RWPE2 (cell line): ENCODE data around the gene MPZL3.

Source experiments
- ATAC-seq: fragments of 200-7000 bp; cut with Tn5 transposase; 3 replicates; pipeline ENCODE4 v1.9.1; 2021; ENCODE audit warnings: low read depth
- DNase-seq: peaks from one replicate; pipeline ENCODE4 v3.0.0-alpha.2; 2020; ENCODE audit warnings: low spot score
- H3K27ac ChIP-seq: fragments of 450-650 bp; 2 replicates; pipeline ENCODE4 v1.5.1; 2017; ENCODE audit warnings: mild to moderate bottlenecking; ENCODE audit not compliant: poor library complexity, severe bottlenecking
- H3K27me3 ChIP-seq: fragments of 250-450 bp; sonication (Bioruptor Pico); 2 replicates; pipeline ENCODE4 v1.5.1; 2021; ENCODE audit warnings: mild to moderate bottlenecking, moderate library complexity; ENCODE audit not compliant: insufficient read depth, poor library complexity, severe bottlenecking
- H3K36me3 ChIP-seq: fragments of 250-450 bp; sonication (Bioruptor Pico); 2 replicates; pipeline ENCODE4 v1.5.1; 2020; ENCODE audit warnings: low read depth, mild to moderate bottlenecking, moderate library complexity
- H3K4me1 ChIP-seq: fragments of 250-450 bp; sonication (Bioruptor Pico); 2 replicates; pipeline ENCODE4 v1.5.1; 2021; ENCODE audit warnings: mild to moderate bottlenecking, moderate library complexity; ENCODE audit not compliant: insufficient read depth, poor library complexity, severe bottlenecking
- H3K4me3 ChIP-seq: fragments of 250-450 bp; sonication (Bioruptor Pico); 2 replicates; pipeline ENCODE4 v1.5.1; 2021; ENCODE audit warnings: mild to moderate bottlenecking, moderate library complexity; ENCODE audit not compliant: severe bottlenecking
- H3K9me3 ChIP-seq: fragments of 250-450 bp; sonication (Bioruptor Pico); 2 replicates; pipeline ENCODE4 v1.5.1; 2021; ENCODE audit warnings: mild to moderate bottlenecking, moderate library complexity; ENCODE audit not compliant: severe bottlenecking
- TF ChIP-seq, protein P1 (sequence below): fragments of 450-650 bp; IDR thresholded peaks from one replicate; pipeline ENCODE4 v1.5.1; 2017; ENCODE audit warnings: mild to moderate bottlenecking, moderate library complexity; ENCODE audit not compliant: poor library complexity, severe bottlenecking

MPZL3 gene

DNA sequence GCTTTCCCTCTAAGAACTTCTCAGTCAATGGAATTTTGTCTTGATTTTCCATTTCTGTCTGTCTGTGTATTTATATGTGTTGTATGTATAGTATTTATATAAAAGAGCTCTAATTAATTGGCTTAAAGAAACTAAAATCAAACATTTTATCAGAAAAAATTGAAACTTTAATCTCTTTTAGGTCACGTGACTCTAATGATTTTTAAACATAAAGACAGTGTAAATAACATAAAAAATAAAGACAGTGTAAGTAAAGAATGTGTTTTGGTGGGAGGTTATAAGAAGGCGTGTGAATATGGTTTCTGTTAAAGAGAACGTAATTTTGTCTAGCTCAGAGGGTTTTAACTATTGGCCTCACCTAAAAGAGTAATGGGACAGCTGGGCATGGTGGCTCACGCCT, 29.7 kb downstream of the MPZL3 start:
- ATAC-seq, result no peak
- no peaks in the 10 kb centered on the region for H3K36me3 ChIP-seq
- H3K27me3 ChIP-seq, result no peaks in the 10 kb centered on the region
- no peak overlapping the region for H3K4me3 ChIP-seq
- H3K4me1 ChIP-seq, result no peaks in the 10 kb centered on the region
- DNase-seq, result no peak
- no peaks in the 10 kb centered on the region for H3K9me3 ChIP-seq
- no peak overlapping the region for H3K27ac ChIP-seq
- TF ChIP-seq, protein P1, sequence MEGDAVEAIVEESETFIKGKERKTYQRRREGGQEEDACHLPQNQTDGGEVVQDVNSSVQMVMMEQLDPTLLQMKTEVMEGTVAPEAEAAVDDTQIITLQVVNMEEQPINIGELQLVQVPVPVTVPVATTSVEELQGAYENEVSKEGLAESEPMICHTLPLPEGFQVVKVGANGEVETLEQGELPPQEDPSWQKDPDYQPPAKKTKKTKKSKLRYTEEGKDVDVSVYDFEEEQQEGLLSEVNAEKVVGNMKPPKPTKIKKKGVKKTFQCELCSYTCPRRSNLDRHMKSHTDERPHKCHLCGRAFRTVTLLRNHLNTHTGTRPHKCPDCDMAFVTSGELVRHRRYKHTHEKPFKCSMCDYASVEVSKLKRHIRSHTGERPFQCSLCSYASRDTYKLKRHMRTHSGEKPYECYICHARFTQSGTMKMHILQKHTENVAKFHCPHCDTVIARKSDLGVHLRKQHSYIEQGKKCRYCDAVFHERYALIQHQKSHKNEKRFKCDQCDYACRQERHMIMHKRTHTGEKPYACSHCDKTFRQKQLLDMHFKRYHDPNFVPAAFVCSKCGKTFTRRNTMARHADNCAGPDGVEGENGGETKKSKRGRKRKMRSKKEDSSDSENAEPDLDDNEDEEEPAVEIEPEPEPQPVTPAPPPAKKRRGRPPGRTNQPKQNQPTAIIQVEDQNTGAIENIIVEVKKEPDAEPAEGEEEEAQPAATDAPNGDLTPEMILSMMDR, result no peak

DNA sequence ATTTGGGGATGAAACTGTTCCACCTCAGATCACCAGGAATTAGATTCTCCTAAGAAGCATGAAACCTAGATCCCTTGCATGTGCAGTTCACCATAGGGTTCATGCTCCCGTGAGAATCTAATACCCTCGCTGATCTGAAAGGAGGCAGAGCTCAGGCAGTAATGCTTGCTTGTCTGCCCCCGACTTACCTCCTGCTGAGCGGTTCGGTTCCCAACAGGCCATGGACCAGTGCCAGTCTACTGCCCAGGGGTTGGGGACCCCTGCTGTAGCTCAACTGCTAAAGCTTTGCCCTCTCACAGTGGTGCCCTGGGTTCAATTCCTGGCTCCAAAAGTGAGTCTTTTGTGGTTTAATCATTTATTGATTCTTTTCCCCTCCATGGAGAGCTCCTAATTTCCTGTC, 30.7 kb downstream of the MPZL3 start:
- ATAC-seq, result no peak
- H3K9me3 ChIP-seq, result no peaks in the 10 kb centered on the region
- no peak overlapping the region for H3K4me3 ChIP-seq

DNA sequence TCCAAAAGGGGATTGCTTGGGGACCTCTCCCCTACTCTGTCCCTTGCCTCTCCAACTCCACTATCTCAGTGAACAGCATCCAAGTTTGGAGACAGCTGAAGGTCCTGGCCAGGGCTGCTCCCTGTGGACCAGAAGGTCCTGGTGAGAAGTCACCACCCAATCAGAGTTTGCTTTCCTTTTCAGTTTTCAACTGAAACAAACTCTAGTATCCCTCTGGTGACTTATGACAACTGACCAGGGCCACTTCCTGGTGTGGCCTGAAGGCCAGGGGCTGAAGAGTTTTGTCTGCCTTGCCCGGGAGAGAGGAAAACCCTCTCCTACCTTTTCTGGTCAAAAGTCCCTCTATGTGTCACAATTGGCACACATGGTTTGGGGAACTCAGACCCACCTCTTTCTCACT, 32.4 kb downstream of the MPZL3 start:
- ATAC-seq, result no peak
- Histone ChIP-seq H3K4me3 (no peak overlapping the region), H3K9me3 (no peaks in the 10 kb centered on the region), H3K27me3 (no peaks in the 10 kb centered on the region), H3K36me3 (no peaks in the 10 kb centered on the region), H3K4me1 (no peaks in the 10 kb centered on the region), H3K27ac (no peak overlapping the region)
- no peak for DNase-seq
- TF ChIP-seq, protein P1, result no peak

More for the DNA sequence above, 30.7 kb downstream of the MPZL3 start:
- Histone ChIP-seq H3K4me1 (no peaks in the 10 kb centered on the region), H3K27me3 (no peaks in the 10 kb centered on the region), H3K27ac (no peak overlapping the region), H3K36me3 (no peaks in the 10 kb centered on the region)
- no peak for DNase-seq
- TF ChIP-seq, protein P1, result no peak

DNA sequence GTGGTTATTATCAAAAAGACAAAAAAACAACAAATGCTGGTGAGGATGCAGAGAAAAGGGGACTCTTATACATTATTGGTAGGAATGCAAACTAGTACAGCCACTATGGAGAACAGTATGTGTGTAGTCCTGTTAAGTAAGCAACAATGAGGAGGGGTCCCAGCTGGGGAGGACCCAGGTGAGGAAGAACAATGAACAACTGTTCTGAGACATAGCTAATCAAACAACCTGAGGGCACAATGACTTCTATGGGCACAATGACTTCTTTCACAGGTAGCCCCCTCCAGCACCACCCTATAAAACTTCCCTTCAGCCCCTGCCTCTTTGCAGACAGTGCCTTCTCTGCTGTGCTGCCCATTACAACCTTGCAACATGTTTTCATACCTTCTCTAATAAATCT, 32.9 kb downstream of the MPZL3 start:
- Histone ChIP-seq H3K27me3 (no peaks in the 10 kb centered on the region), H3K4me3 (no peak overlapping the region), H3K36me3 (no peaks in the 10 kb centered on the region), H3K4me1 (no peaks in the 10 kb centered on the region), H3K27ac (no peak overlapping the region), H3K9me3 (no peaks in the 10 kb centered on the region)
- TF ChIP-seq, protein P1, result no peak
- no peak for DNase-seq
- ATAC-seq, result no peak

DNA sequence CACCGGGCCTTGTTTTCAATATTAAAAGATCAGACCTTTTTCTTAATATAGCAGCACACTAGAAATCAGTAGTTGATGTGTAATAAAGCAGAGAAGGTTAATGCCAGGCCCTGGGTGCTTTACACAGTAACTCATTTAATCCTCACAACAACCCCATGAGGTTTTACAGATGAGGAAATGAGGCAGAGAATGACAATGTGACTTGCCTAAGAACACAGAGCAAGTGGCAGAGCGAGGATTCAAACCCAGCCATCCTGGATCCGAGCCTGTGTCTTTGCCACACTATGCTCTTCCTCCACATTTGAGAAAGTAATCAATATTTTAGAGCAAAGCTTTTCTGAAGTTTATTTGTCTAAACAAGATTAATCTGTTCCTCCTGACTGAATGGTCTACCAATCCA, 34.6 kb downstream of the MPZL3 start:
- H3K27me3 ChIP-seq, result no peaks in the 10 kb centered on the region
- no peak overlapping the region for H3K4me3 ChIP-seq
- H3K36me3 ChIP-seq, result no peaks in the 10 kb centered on the region
- no peak for ATAC-seq
- H3K9me3 ChIP-seq, result no peaks in the 10 kb centered on the region
- no peaks in the 10 kb centered on the region for H3K4me1 ChIP-seq
- no peak overlapping the region for H3K27ac ChIP-seq
- TF ChIP-seq, protein P1, result no peak
- DNase-seq, result no peak
